B cell (primary cell): ENCODE data around the gene PSORS1C1. TPM values are rescaled to one million over a fixed set of nuclear protein-coding genes. Genes with fewer than 3 reads are reported as not detected.

ENCODE experiments used
- ATAC-seq: fragments of 200-7000 bp; cut with Tn5 transposase; one replicate; pipeline ENCODE4 v1.10.0; 2021; ENCODE audit warnings: low read depth, mild to moderate bottlenecking, moderate number of reproducible peaks, moderate library complexity
- CTCF ChIA-PET: fragments of 350-600 bp; sonication (Branson Sonifier 250); formaldehyde crosslinking; loops from one replicate; lab custom pipeline; 2021; ENCODE audit warnings: antibody characterized with exemption, inconsistent platforms; lab: Charles Lee
- POLR2A ChIA-PET: fragments of 350-600 bp; sonication (Branson Sonifier 250); formaldehyde crosslinking; loops from one replicate; lab custom pipeline; 2021; ENCODE audit warnings: antibody characterized with exemption; lab: Charles Lee
- DNase-seq: peaks from one replicate; pipeline ENCODE4 v3.0.0; 2013
- H2AFZ ChIP-seq: 2 replicates; pipeline ENCODE4 v1.6.1; 2012; ENCODE audit warnings: mild to moderate bottlenecking, low read depth, low read length; ENCODE audit not compliant: insufficient read depth, poor library complexity, severe bottlenecking
- H3K27ac ChIP-seq, 2 donors: 1 replicate in 1 of 2; 2 replicates in 1 of 2; pipeline ENCODE4 v1.5.1; 2012 to 2013; ENCODE audit warnings: low read length in 2 of 2, mild to moderate bottlenecking in 2 of 2, moderate library complexity in 1 of 2
- H3K27me3 ChIP-seq, 4 experiments: fragments of 200-600 bp in 1 of 4; sonication (generic) in 1 of 4; replicated peaks in 1 of 4; 1 replicate in 2 of 4; 2 replicates in 2 of 4; pipeline versions ENCODE4 v1.6.1 to v1.7.0; 2013 to 2016; ENCODE audit warnings: low read length in 3 of 4, mild to moderate bottlenecking in 2 of 4, mixed read lengths in 1 of 4, moderate library complexity in 1 of 4; ENCODE audit not compliant: insufficient read depth in 4 of 4, control insufficient read depth in 3 of 4; ENCODE audit errors: control extremely low read depth in 1 of 4
- H3K36me3 ChIP-seq, 2 experiments: replicated peaks in 1 of 2; 1 replicate in 1 of 2; 2 replicates in 1 of 2; pipeline versions ENCODE4 v1.6.1 to v1.7.1; 2013; ENCODE audit warnings: low read length in 1 of 2; ENCODE audit not compliant: insufficient read depth in 2 of 2, control insufficient read depth in 1 of 2; ENCODE audit errors: control extremely low read depth in 1 of 2, extremely low read depth in 1 of 2
- H3K4me1 ChIP-seq, 2 donors: fragments of 200-600 bp in 1 of 2; sonication (generic) in 1 of 2; 1 replicate in 1 of 2; 2 replicates in 1 of 2; pipeline versions ENCODE4 v1.5.1 to v1.6.1; 2013 to 2017; ENCODE audit warnings: low read length in 2 of 2; ENCODE audit not compliant: control insufficient read depth in 2 of 2, insufficient read depth in 2 of 2
- H3K4me2 ChIP-seq: replicated peaks from 2 replicates; pipeline ENCODE3; 2012; ENCODE audit warnings: mild to moderate bottlenecking, low read depth, low read length; ENCODE audit not compliant: poor library complexity, severe bottlenecking
- H3K4me3 ChIP-seq, 5 experiments: fragments of 200-600 bp in 1 of 5; sonication (generic) in 1 of 5; 1 replicate in 3 of 5; 2 replicates in 2 of 5; pipeline versions ENCODE4 v1.5.1 to v1.7.0; 2011 to 2016; ENCODE audit warnings: low read length in 4 of 5, mild to moderate bottlenecking in 4 of 5, low read depth in 2 of 5, control low read depth in 1 of 5, moderate library complexity in 1 of 5; ENCODE audit not compliant: insufficient read depth in 1 of 5; ENCODE audit errors: control extremely low read depth in 1 of 5, extremely low read depth in 1 of 5
- H3K79me2 ChIP-seq: fragments of 200-600 bp; sonication (generic); one replicate; pipeline ENCODE4 v1.6.0; 2016; ENCODE audit warnings: low read length; ENCODE audit not compliant: control insufficient read depth, insufficient read depth
- H3K9ac ChIP-seq: fragments of 200-600 bp; sonication (generic); 2 replicates; pipeline ENCODE4 v1.6.1; 2017; ENCODE audit warnings: mild to moderate bottlenecking, low read length, moderate library complexity
- H3K9me3 ChIP-seq, 3 donors: one replicate each; pipeline versions ENCODE4 v1.6.1 to v1.7.1; 2013; ENCODE audit warnings: low read length in 2 of 3; ENCODE audit not compliant: control insufficient read depth in 2 of 3, insufficient read depth in 1 of 3; ENCODE audit errors: control extremely low read depth in 1 of 3
- H4K20me1 ChIP-seq: 2 replicates; pipeline ENCODE4 v1.6.0; 2012; ENCODE audit warnings: mild to moderate bottlenecking, low read length; ENCODE audit not compliant: insufficient read depth, control insufficient read depth, poor library complexity, severe bottlenecking
- H3K27ac Mint-ChIP-seq: one replicate; pipeline ENCODE4 v1.8.0; 2021; ENCODE audit warnings: mixed read lengths
- H3K27me3 Mint-ChIP-seq: one replicate; pipeline ENCODE4 v1.8.0; 2021; ENCODE audit warnings: mixed read lengths
- H3K4me1 Mint-ChIP-seq: one replicate; pipeline ENCODE4 v1.8.0; 2021; ENCODE audit warnings: mixed read lengths
- H3K4me3 Mint-ChIP-seq: one replicate; pipeline ENCODE4 v1.8.0; 2021; ENCODE audit warnings: mixed read lengths
- H3K9me3 Mint-ChIP-seq: one replicate; pipeline ENCODE4 v1.8.0; 2022; ENCODE audit warnings: mixed read lengths; ENCODE audit not compliant: insufficient read depth
- EZH2 ChIP-seq: IDR thresholded peaks from 2 replicates; pipeline ENCODE4 v1.6.1; 2012; ENCODE audit warnings: borderline replicate concordance, low read depth, mild to moderate bottlenecking, moderate library complexity, low read length; ENCODE audit not compliant: insufficient read depth, poor library complexity, severe bottlenecking
- WGBS: methylation state at CpG from one replicate; pipeline ENCODE4 v1.1.5; 2013; ENCODE audit warnings: missing lambda C conversion rate; ENCODE audit not compliant: insufficient coverage; 5-methylcytosine and 5-hydroxymethylcytosine counted together
- intact Hi-C: fragments of 100-400 bp; cut with micrococcal nuclease; formaldehyde crosslinking; loops from one replicate; pipeline ENCODE4 v1.10.0; 2022
- polyA plus RNA-seq: library from polyadenylated mRNA; depleted of rRNA; stranded (reverse); fragments of >200 nt; gene quantifications from 2 replicates; pipeline ENCODE4 v1.2.3, GENCODE V29; 2012
- total RNA-seq, 2 donors: library from RNA; stranded (reverse); fragments of 120-200 nt in 1 of 2; gene quantifications; 1 replicate in 1 of 2; 2 replicates in 1 of 2; pipeline versions ENCODE4 v1.2.3 to v1.2.4, GENCODE V29; 2013 to 2022
- TF ChIP-seq, protein P1 (sequence below): fragments of 200-600 bp; IDR thresholded peaks from one replicate; pipeline ENCODE4 v1.8.0; 2022; ENCODE audit warnings: antibody characterized with exemption, mild to moderate bottlenecking

Gene PSORS1C1
- total and polyA plus RNA-seq, 2 donors (not counting 1 experiment from before 2014, with no cell fraction given), result not detected

DNA sequence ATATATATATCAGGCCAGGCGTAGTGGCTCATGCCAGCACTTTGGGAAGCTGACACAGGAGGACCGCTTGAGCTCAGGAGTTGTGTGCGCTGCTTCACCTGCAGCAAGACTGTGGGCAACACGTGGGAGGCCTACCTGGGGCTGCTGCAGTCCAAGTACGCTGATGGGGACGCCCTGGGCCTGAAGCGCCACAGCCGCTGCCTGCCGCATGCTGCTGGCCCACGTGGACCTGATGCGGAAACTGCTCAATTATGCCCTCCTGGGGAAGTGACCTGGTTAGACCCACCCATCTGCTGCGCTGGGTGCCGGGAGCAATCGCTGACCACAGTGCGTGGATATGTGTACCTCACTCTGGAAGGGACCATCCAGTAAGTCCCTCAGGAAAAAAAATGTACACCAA lies 26.0 kb downstream of the PSORS1C1 start:
- no peak overlapping the region for H3K9ac ChIP-seq
- intact Hi-C loops, result no loop called here
- no peaks in the 10 kb centered on the region for H4K20me1 ChIP-seq
- peaks cover 5 to 6% of the 10 kb centered on the region in 2 donors for H3K4me1 ChIP-seq
- H3K9me3 ChIP-seq, result no peaks in the 10 kb centered on the region
- Mint-ChIP-seq H3K9me3 (no peaks in the 10 kb centered on the region), H3K27ac (no peak overlapping the region), H3K27me3 (peaks cover 4% of the 10 kb centered on the region), H3K4me3 (no peak overlapping the region), H3K4me1 (peaks cover 4% of the 10 kb centered on the region)
- no peaks in the 10 kb centered on the region for H3K79me2 ChIP-seq
- ChIA-PET POLR2A (no interaction called here), CTCF (interaction anchor here (0.7 to 4.4 kb wide), 3 partner anchors 52 to 298 kb away, joined by 3 to 58 read pairs (median 9); no protein-coding TSS in a partner anchor)
- no peak overlapping the region for H2AFZ ChIP-seq
- peaks cover 0 to 13% of the 10 kb centered on the region in 2 experiments for H3K36me3 ChIP-seq
- no peak overlapping the region for H3K4me2 ChIP-seq
- no peak overlapping the region for H3K4me3 ChIP-seq
- no peak for TF ChIP-seq EZH2
- TF ChIP-seq, protein P1, sequence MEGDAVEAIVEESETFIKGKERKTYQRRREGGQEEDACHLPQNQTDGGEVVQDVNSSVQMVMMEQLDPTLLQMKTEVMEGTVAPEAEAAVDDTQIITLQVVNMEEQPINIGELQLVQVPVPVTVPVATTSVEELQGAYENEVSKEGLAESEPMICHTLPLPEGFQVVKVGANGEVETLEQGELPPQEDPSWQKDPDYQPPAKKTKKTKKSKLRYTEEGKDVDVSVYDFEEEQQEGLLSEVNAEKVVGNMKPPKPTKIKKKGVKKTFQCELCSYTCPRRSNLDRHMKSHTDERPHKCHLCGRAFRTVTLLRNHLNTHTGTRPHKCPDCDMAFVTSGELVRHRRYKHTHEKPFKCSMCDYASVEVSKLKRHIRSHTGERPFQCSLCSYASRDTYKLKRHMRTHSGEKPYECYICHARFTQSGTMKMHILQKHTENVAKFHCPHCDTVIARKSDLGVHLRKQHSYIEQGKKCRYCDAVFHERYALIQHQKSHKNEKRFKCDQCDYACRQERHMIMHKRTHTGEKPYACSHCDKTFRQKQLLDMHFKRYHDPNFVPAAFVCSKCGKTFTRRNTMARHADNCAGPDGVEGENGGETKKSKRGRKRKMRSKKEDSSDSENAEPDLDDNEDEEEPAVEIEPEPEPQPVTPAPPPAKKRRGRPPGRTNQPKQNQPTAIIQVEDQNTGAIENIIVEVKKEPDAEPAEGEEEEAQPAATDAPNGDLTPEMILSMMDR, result no peak
- H3K27ac ChIP-seq, result no peak overlapping the region
- no peaks in the 10 kb centered on the region for H3K27me3 ChIP-seq
- ATAC-seq (no peak), DNase-seq (no peak)
- WGBS, result 94% methylated on average over 15 of the region's 15 CpGs

DNA sequence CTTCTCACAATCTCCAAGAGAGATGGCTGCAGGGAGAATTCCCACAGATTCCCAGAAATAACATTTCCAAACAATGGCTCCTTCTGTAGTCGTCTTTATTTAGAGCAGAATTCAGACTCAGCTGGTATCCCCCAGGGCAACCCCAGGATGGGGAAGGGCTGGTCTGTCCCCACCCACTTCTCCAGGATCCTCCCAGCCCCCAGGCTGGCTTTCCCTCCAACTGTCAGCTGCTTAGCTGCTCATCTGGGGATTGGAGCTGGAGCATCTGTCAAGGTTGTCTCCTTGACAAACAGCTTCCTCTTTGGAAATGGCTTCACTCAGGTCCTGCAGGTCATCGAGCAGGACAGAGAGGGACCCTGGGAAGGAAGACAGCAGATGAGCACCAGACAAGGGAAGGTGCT lies 27.8 kb downstream of the PSORS1C1 start:
- CTCF ChIA-PET, result interaction anchor here (1.2 to 2.2 kb wide), 3 partner anchors 11 to 257 kb away, joined by 4 to 9 read pairs (median 6); no protein-coding TSS in a partner anchor
- POLR2A ChIA-PET, result no interaction called here

More for the DNA sequence above, 27.8 kb downstream of the PSORS1C1 start:
- H3K27me3 ChIP-seq, result no peaks in the 10 kb centered on the region
- no peak for DNase-seq
- no peak overlapping the region for H3K4me2 ChIP-seq
- peaks cover 0 to 13% of the 10 kb centered on the region in 2 experiments for H3K36me3 ChIP-seq
- H3K9me3 Mint-ChIP-seq, result no peaks in the 10 kb centered on the region
- no peak overlapping the region for H3K27ac ChIP-seq
- peaks cover 4% of the 10 kb centered on the region for H3K4me1 Mint-ChIP-seq
- no peak for ATAC-seq
- TF ChIP-seq, protein P1, result no peak
- no peak for TF ChIP-seq EZH2
- 88% methylated on average over 2 of the region's 2 CpGs for WGBS
- no peaks in the 10 kb centered on the region for H3K79me2 ChIP-seq
- H2AFZ ChIP-seq, result no peak overlapping the region
- H3K9me3 ChIP-seq, result no peaks in the 10 kb centered on the region
- H3K4me3 Mint-ChIP-seq, result no peak overlapping the region
- H3K4me3 ChIP-seq, result no peak overlapping the region
- H3K27me3 Mint-ChIP-seq, result peaks cover 3% of the 10 kb centered on the region
- no peak overlapping the region for H3K9ac ChIP-seq
- H3K27ac Mint-ChIP-seq, result no peak overlapping the region
- H4K20me1 ChIP-seq, result no peaks in the 10 kb centered on the region
- intact Hi-C loops, result no loop called here
- H3K4me1 ChIP-seq, result peaks cover 5 to 6% of the 10 kb centered on the region in 2 donors
